OCI-M2 (cell line): ENCODE results near the gene MXD1.

Experiments
- DNase-seq: peaks from one replicate; lab custom pipeline; 2025; ENCODE audit not compliant: unreplicated experiment; lab: John Stamatoyannopoulos, UW

Gene MXD1

GRCh38 chr2:69975853-69976462 is 61.0 kb downstream of the MXD1 start:
- no peak for DNase-seq

- DNase-seq = no peak
Observed at GRCh38 chr2:69977186-69977585, 62.3 kb downstream of the MXD1 start.

GRCh38 chr2:69977906-69978482 is 63.1 kb downstream of the MXD1 start:
- DNase-seq = no peak

GRCh38 chr2:69979902-69980807 is 65.2 kb downstream of the MXD1 start:
- no peak for DNase-seq

GRCh38 chr2:69983392-69983966 is 68.6 kb downstream of the MXD1 start:
- DNase-seq = no peak

- no peak for DNase-seq
Observed at GRCh38 chr2:69985216-69985615, 70.3 kb downstream of the MXD1 start.

- no peak for DNase-seq
Observed at GRCh38 chr2:69985688-69986087, 70.8 kb downstream of the MXD1 start.

GRCh38 chr2:69986691-69987090 is 71.8 kb downstream of the MXD1 start:
- DNase-seq = no peak

GRCh38 chr2:69988086-69988635 is 73.3 kb downstream of the MXD1 start:
- no peak for DNase-seq

- DNase-seq = no peak
Observed at GRCh38 chr2:69989009-69989408, 74.1 kb downstream of the MXD1 start.

- no peak for DNase-seq
Observed at GRCh38 chr2:69989441-69990105, 74.7 kb downstream of the MXD1 start.
